Measurements from ENCODE around the gene APOA4. TPM values are rescaled to one million over a fixed set of nuclear protein-coding genes. Genes with fewer than 3 reads are reported as not detected.

APOA4 gene
- total RNA-seq, result not detected
- long read RNA-seq, result 0 reads

DNA sequence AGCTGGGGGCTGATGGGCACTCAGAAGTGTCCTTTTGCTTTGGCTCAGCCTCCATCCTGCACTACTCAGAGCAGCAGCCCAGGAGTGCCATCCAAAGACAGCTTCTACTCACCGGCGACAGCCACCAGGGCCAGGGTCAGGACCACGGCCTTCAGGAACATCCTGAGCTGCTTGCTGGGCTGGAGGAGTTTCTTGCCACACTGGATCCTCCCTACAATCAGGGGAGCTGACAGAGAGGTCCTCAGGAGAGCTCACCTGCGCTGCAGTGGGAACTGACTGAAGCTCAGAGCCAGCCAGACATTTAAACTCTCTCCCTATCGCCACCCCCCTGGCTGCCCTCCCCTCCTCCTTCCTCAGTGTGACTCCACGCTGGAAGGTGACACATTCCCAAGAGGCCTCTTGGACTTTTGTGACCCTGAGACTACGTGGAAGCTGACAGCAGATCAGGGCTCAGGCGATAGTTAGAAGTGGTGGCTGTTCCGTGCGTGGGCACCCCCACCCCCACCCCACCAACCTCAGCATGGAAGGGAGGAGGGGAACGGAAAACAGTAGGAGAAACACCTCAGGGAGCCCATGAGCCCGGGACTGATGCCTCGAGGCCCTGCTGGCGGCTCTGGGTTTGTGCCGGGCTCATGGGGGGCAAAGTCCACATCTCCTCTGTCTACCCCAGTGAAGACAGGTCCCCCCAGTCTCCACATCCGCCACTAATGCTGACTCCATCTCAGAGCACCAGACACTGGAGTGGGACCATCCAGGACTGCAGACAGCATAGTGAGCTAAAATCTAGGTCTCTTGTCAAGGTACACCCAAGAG lies at the start of gene APOA4:
Gene APOA4 (minus strand): TSS at position 274 of the 813 bp plus-strand sequence. CDS start 113 bp downstream, at position 161.
- DNase-seq, result no peak
- intact Hi-C loops (cut with micrococcal nuclease), result no loop called here
- no peak for ATAC-seq

DNA sequence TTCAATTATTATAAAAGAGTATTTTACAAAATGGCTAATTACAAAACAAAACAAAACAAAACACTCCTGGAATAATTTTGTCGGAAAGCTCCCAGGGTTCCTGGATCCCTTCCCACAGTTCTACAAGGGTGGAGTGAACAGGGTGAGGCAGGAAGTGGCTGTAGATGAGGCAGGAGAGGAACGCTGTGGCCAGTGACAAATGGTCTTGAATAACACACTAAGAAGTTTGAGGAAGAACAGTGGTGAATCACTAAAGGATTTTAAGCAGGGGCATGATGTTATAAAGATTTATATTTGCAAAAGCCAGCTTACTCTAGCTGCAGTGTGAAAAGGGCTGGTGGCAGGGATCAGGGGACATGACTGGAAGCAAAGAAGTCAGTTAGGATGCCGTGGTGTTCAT lies 48.1 kb upstream of the APOA4 start:
- DNase-seq (no peak), ATAC-seq (no peak)
- intact Hi-C loops (cut with micrococcal nuclease), result no loop called here

DNA sequence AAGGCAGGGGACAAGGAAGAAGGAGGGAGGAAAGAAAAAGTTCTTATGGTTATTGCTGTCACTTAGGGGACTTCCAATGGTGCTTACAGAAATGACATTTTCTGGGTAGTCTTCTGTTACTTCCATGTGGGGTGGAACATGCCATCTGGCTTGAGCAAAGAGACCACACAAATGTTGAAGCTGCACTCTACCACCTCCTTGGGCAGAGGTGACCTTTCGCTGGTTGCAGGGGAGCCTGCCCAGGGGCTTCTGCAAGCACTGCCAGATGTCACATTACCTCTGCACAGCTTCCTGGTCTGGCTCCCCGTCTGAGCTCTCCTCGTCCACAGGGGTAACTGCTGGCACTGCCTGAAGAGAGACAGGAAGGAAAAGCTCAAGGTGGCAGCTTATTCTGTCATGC lies 47.0 kb upstream of the APOA4 start:
- ATAC-seq (no peak), DNase-seq (no peak)
- intact Hi-C loops (cut with micrococcal nuclease), result no loop called here

DNA sequence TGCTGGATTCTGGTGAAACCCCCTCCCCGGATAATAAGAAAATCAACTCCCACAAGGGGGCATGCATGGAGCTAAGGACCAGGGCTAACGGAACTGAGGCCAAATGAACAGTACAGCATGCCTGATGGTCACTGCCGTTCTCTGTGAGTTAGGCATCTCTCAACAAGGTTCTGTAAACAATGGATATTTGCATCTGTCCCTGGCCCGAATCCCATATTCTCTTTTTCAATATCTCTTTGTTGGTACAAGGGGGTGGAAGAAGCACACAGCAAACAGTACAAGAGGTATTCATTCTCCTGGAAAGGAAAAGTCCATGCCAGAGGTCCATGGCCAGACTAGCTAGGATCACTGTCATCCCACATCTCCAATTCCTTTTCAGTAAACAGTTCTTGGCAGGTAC lies 46.5 kb upstream of the APOA4 start:
- DNase-seq (no peak), ATAC-seq (no peak)
- intact Hi-C loops (cut with micrococcal nuclease), result no loop called here

DNA sequence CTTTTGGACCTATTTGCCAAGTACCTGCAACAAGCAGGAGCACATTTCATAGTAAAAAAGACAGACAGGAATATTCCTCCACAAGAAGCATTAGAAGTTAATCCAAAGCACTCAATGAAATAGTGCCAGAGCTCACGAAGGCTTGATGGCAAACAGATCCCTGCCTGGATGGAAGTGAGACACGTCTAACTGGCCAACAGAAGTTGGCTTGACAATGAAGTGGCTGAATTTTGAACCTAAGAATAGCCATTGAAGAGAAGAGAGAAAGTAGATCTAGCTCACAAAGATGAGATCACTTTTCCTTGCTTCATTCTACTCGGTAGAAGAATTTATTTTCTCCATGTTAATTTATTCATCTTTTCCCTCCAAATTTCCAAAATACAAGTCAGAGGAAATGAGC lies 45.0 kb upstream of the APOA4 start:
- DNase-seq, result no peak
- intact Hi-C loops (cut with micrococcal nuclease), result no loop called here
- peak; percentile 74 for ATAC-seq

DNA sequence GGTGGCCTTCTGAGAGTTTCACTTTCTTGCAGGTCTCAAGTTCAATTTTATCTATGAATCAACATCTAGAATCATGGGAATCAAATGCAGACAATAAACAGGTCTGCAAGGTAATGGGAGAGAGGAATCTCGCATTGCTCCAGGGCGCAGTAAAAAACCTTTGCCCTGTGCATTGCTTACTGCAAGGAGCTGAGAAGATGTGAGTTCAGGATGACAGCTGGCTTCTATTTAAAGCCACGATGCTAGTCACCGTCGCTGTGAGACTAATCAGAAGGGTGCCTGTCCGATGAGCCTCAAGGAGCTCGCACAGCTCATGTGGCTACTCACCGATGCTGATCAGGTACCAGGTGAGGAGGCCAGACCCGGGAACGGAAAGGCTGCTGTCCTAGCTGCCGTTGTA lies 44.5 kb upstream of the APOA4 start:
- ATAC-seq, result peak; percentile 16
- DNase-seq, result no peak
- intact Hi-C loops (cut with micrococcal nuclease), result no loop called here

DNA sequence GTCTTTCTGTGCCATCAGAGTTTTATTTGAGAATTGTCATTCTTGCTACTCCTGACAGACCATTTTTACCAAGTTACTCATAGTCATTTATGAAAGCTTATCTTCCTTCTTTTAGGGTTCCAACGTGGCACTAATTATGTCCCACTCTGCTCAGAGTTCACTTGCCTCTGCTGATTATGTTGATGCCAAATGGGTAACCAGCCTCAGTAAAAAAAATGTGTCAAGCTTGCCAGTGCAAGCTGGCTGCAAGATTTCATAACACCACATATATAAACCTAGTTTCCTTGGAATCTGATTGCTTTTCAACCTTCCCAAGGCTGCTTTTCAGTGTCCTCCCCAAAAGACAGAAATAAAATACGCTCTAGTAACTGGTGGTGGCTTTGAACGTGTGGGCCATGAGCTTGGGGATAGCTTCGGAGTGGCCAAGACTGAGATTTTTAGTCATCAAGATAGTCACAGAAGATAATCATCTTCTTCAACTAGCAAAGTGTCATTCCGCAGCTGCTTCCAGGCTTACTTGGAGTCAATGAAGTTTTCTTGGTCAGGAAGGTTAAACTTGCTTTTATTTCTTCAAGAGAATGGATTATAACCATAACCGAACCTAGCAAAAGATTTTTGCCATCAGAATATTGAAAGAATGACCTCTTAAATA lies 43.8 kb upstream of the APOA4 start:
- ATAC-seq (peak; percentile 73), DNase-seq (no peak)
- intact Hi-C loops (cut with micrococcal nuclease), result no loop called here

DNA sequence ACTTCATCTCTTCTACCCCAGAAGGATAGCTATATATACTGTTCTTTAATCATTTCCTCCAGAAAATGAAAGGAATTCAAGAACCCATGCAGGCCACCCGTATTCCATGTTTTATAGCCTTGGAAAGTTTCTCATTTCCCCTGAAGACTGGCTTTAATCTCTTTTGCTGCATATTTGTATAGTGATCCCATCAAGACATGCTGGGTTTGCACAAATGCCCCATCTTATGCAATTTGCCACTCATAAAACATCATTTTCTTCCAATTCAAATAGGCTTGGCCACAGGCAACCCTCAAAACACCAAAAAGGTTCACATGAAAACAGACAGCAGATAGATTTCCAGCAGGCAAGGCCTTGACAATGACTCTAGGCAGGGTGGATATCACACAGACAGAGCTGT lies 42.6 kb upstream of the APOA4 start:
- DNase-seq (no peak), ATAC-seq (no peak)
- intact Hi-C loops (cut with micrococcal nuclease), result no loop called here

DNA sequence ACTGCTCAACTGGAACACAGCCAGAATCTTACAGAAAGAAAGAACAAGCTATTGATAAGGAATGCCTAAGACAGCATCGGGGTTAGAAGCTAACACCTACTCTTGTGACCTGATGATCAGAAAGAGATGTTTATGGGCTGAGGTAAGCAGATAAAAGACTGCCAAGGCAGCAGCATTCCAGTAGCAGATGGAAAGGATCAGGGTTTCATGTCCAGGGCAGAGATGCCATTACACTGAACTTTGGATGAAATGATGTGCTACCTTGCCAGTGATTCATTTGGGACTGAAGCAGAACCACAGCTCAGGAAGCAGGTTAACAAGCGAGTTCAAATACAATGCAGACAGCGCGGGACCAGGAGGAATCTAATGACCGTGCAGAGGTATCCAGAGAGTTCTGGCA lies 41.4 kb upstream of the APOA4 start:
- peak; percentile 25 for ATAC-seq
- intact Hi-C loops (cut with micrococcal nuclease), result no loop called here
- DNase-seq, result no peak

DNA sequence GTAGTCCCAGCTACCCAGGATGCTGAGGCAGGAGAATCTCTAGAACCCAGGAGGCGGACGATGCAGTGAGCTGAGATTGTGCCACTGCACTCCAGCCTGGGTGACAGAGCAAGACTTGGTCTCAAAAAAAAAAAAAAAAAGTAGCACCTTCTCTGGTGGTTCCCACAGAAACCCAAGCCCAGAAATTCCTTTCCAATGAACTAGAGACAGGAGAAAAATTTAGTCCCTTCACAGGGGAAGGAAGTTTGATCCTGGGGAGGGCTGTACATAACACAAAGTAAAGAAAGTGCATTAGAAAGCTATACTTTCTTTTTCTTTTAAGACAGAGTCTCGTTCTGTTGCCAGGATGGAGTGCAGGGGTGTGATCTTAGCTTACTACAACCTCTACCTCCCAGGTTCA lies 39.8 kb upstream of the APOA4 start:
- ATAC-seq (no peak), DNase-seq (no peak)
- intact Hi-C loops (cut with micrococcal nuclease), result no loop called here

DNA sequence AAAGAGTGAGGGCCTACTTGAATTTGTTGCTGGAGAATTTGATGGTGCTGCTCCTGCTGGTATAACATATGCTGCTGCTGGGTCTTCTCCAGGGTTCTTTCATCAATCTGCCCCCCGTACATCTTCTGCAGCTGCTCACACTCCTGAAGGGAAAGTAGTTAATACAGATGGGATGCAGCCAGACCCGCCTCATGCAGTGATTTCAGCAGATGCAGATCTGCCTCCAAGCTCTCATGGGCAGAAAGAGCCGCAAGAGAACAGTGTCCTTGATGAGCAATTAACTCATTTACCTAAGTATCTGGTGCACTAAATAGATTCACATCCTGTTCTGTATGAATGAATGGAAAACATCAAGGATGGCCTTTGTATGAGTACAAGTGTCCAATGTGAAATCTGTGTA lies 39.1 kb upstream of the APOA4 start:
- DNase-seq, result no peak
- intact Hi-C loops (cut with micrococcal nuclease), result no loop called here
- ATAC-seq, result no peak

DNA sequence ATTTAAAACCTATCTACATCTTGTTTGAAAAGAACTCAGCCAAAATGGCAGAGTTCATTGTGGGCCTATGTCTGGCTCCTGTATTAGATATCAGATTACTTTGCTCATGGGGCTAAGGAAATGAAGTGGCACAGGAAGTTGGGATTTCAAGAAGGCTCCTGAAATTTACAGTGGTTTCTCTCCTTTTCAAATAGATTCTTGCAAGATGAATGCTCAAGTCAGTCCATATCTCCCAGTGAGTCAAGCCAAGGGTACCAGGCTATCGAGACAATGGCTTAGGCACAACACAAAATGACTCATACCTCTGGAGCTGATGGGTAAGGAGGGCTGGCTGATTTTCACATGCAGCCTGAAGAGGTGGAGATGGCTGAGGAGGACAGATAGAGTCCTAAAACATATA lies 38.4 kb upstream of the APOA4 start:
- ATAC-seq (no peak), DNase-seq (no peak)
- intact Hi-C loops (cut with micrococcal nuclease), result no loop called here

DNA sequence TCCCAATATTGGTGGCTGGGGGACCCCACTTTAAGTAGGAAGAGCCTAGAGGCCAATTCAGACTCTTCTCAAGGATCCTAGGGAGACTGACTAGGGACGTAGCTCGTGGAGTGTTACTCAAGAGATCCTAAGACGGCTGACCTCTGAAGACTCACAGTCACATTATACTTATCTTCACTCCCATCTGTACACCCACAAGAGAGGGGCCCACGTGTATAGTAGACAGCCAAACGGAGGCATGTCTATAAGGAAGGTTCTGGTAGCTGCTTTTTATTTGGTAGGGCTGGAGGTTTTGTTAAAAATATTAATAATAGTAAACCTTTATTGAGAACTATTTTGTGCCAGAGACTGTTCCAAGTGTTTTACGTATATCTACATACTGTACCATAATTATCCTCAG lies 37.2 kb upstream of the APOA4 start:
- intact Hi-C loops (cut with micrococcal nuclease), result no loop called here
- DNase-seq (no peak), ATAC-seq (no peak)

DNA sequence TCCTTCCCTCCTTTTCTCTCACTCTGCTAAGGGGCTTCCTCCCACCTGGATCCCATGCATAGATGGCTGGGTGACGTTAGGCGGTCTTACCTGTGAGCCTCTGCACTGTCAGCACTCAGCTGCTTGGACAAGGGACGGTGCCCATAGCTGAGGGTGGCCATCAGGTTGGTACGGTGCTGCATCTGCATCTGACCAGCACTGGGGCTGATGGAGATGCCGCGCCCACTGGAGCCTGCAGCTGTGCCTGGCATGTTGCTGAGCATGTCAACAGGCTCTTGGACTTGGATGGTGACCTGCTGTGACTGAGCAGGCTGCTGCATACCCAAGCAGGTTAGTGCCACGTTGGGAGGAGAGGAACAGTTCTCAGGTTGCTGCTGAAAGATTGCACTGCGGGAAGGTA lies 36.1 kb upstream of the APOA4 start:
- DNase-seq, result no peak
- ATAC-seq, result no peak
- intact Hi-C loops (cut with micrococcal nuclease), result no loop called here

DNA sequence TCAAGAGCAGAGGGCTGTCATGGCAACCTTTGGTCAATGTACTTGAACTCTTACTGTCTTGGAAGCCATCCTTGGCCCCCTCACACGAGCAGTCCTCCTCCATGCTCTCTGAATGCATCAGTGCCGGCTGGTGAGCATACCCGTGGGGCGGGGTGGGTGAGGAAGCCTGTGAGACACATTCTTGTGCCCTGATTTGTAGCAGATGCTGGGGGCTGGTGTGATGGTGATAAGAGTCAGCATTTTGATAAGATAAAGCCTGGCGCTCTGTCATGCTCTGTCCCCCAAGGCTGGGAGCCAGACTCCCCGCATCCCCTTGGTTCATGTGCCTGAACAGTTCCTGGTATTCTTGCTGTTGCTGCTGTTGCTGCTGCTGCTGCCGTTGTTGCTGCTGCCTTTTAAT lies 34.8 kb upstream of the APOA4 start:
- DNase-seq (no peak), ATAC-seq (no peak)
- intact Hi-C loops (cut with micrococcal nuclease), result no loop called here

DNA sequence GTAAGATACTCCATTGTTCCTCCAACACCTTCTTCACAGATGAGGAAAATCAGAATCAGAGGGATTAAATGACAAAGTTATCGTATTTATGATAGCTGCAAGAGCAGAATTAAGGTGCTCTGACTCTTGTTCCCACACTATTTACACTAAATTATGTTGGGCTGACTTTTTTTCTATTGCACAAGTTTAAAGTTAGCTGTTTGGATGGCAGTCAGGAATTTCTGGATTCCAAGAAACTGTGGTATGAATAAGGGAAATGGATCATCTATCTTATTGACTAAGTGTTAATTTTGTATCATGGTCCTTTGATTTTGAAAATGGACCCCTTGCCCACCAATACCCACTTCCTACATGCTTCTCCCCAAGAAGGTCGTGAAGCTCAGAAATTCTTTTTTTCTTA lies 34.2 kb upstream of the APOA4 start:
- intact Hi-C loops (cut with micrococcal nuclease), result no loop called here
- ATAC-seq (no peak), DNase-seq (no peak)

DNA sequence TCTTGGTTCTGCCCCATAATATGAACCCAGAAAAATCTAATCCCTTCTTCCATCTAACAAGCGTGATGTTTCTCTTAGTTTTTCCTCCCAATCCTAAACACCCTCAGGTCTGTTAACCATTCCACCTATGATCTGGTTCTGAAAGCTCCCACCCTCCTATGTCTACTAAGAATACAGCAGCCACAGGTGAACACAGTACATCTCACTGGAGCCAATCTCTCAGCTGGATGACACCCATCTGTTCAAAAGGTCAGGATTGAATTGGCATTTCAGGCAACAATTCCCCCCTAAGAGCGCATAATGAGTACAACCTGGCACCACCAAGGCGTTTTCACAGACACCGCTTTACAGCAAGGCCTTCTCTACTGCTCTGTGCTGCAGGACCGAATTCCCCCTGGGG lies 33.3 kb upstream of the APOA4 start:
- DNase-seq (no peak), ATAC-seq (no peak)
- intact Hi-C loops (cut with micrococcal nuclease), result no loop called here

DNA sequence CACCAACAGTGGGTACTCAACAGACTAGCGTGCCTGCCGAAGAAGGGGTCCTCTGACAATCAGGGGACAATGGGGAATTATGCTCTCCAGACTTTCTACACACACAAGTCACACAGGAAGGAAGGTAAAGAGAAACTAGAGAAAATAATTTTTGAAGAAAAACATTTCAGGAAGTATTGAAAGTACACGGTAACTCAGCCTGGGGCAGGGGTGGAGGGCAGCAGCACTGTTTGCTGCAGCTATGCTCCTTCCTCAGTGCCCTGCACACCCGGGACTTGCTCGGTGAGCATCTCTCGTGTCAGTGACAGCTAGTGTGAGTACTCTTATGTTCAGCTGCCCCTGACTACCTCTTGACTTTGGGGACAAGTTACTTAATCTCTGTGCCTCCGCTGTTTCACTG lies 32.3 kb upstream of the APOA4 start:
- ATAC-seq, result no peak
- intact Hi-C loops (cut with micrococcal nuclease), result no loop called here

DNA sequence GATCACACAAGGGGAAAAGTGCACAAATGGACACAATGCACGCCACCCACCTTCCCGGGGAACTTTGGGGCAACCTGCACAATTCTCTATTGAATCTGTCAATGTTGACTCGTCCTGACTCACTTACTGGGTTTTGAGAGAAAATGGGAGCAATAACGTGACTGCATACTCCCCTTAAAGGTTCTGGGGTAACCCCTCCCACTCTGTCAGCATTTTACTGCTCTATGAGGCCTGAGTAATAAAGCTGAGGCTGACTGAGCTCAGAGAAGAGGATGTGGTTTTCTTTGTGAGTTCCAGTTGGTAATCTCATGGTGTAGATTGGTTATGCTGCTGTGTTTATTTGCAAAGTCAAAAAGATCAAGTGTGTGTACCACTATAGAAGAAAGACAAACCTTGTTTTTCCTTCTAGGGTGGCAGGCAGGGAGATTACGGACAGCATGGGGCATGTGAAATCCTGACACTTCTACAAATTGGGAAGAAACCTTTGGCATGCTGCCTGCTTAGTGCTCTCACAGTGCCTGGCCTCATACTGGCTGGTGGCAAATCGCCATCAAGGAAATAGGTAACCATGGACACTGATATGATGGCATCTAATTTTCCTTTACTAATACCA lies 30.5 kb upstream of the APOA4 start:
- ATAC-seq (peak; percentile 34), DNase-seq (no peak)
- intact Hi-C loops (cut with micrococcal nuclease), result no loop called here

More for the DNA sequence above, 32.3 kb upstream of the APOA4 start:
- DNase-seq, result no peak

DNA sequence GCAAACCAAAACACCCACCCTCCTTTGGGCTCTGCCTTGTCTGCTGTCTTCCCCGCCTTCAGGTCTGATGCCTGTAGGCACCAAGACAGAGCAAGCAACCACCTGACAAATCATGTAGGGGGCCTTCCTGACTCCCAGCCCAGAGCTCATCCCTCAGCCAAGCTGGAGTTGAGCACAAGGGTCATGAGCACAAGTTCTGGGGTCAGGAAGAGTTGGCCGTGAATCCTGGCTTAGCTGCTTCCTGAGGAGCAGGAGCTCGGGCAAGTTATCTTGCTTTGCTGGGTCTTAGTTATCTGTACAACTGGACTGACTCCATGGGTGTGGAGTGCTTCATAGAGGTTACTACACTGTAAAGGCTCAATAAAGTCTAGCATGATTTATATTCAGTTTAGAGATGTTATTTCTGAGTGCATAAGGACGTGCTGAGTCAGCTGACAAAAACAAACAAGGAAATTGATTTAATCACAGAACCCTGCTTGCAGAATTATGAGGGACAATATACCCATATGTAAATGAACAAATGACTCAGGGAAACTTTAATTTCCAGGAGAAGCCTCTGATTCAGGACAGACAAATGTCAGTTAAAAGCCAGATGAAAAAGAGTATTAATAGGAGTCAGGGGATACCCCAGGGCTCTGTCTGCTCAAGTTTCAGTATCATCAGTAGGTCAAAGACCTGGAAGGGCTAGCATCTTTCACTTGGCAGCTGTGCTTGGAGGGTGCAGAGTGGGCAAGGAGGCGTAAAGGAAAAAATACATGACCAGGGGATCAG lies 29.3 kb upstream of the APOA4 start:
- ATAC-seq (peak; percentile 42), DNase-seq (no peak)
- intact Hi-C loops (cut with micrococcal nuclease), result no loop called here
